Calu3 (cell line): Measurements from ENCODE around the gene SLC4A7. TPM values are rescaled to one million over a fixed set of nuclear protein-coding genes. Genes with fewer than 3 reads are reported as not detected.

Experiments used
- BruUV-seq: library from RNA; stranded (reverse); fragments of 400-500 nt; replicated peaks from 2 replicates; lab custom pipeline; 2021; lab: Mats Ljungman, UMichigan
- CTCF ChIA-PET: fragments of 300-600 bp; sonication (Branson Sonifier 250); formaldehyde crosslinking; loops from one replicate; lab custom pipeline; 2022; ENCODE audit warnings: antibody characterized with exemption; lab: Charles Lee
- DNase-seq: peaks from one replicate; pipeline ENCODE4 v3.0.0; 2022
- H3K27ac Mint-ChIP-seq: one replicate; pipeline ENCODE4 v1.8.0; 2022; ENCODE audit warnings: mixed read lengths; ENCODE audit not compliant: unreplicated experiment
- H3K27me3 Mint-ChIP-seq: one replicate; pipeline ENCODE4 v1.8.0; 2022; ENCODE audit warnings: mixed read lengths; ENCODE audit not compliant: unreplicated experiment
- H3K36me3 Mint-ChIP-seq: one replicate; pipeline ENCODE4 v1.8.0; 2022; ENCODE audit warnings: mild to moderate bottlenecking, moderate library complexity, mixed read lengths; ENCODE audit not compliant: insufficient read depth, unreplicated experiment
- H3K4me1 Mint-ChIP-seq: one replicate; pipeline ENCODE4 v1.8.0; 2022; ENCODE audit warnings: mild to moderate bottlenecking, low read depth, mixed read lengths; ENCODE audit not compliant: unreplicated experiment
- H3K4me3 Mint-ChIP-seq: one replicate; pipeline ENCODE4 v1.8.0; 2022; ENCODE audit warnings: mild to moderate bottlenecking, low read depth, moderate library complexity, mixed read lengths; ENCODE audit not compliant: unreplicated experiment
- H3K9me3 Mint-ChIP-seq: one replicate; pipeline ENCODE4 v1.8.0; 2022; ENCODE audit warnings: low read depth, mixed read lengths; ENCODE audit not compliant: unreplicated experiment
- CTCF ChIP-seq: fragments of 200-600 bp; IDR thresholded peaks from one replicate; pipeline ENCODE4 v1.8.0; 2022; ENCODE audit warnings: antibody characterized with exemption; ENCODE audit not compliant: unreplicated experiment
- intact Hi-C: fragments of 100-400 bp; cut with micrococcal nuclease; formaldehyde crosslinking; loops from one replicate; pipeline ENCODE4 v1.10.0; 2022; ENCODE audit not compliant: unreplicated experiment
- total RNA-seq: library from RNA; stranded (reverse); gene quantifications from 2 replicates; pipeline ENCODE4 v1.2.3, GENCODE V29; 2022

Gene SLC4A7
- total RNA-seq, 1 experiment from 2014 or later: 61.6 TPM

- Mint-ChIP-seq H3K27me3 (no peaks in the 10 kb centered on the region), H3K4me3 (no peak overlapping the region), H3K27ac (no peak overlapping the region), H3K36me3 (no peaks in the 10 kb centered on the region), H3K9me3 (peaks cover 6% of the 10 kb centered on the region), H3K4me1 (peaks cover 8% of the 10 kb centered on the region)
- BruUV-seq: no TSS peak
- CTCF ChIA-PET: no interaction called here
- no peak for TF ChIP-seq CTCF
- intact Hi-C loops: no loop called here
- no peak for DNase-seq
Observed at GRCh38 chr3:27326202-27326601, 158.0 kb downstream of the SLC4A7 start.

GRCh38 chr3:27325419-27325818, 158.8 kb downstream of the SLC4A7 start:
- Mint-ChIP-seq H3K36me3 (no peaks in the 10 kb centered on the region), H3K9me3 (peaks cover 6% of the 10 kb centered on the region), H3K4me3 (no peak overlapping the region), H3K27me3 (no peaks in the 10 kb centered on the region), H3K27ac (no peak overlapping the region), H3K4me1 (peaks cover 8% of the 10 kb centered on the region)
- CTCF ChIA-PET: no interaction called here
- no peak for TF ChIP-seq CTCF
- intact Hi-C loops: no loop called here
- BruUV-seq: no TSS peak
- DNase-seq: no peak

GRCh38 chr3:27324686-27325085, 159.5 kb downstream of the SLC4A7 start:
- Mint-ChIP-seq H3K27me3 (no peaks in the 10 kb centered on the region), H3K4me1 (peaks cover 8% of the 10 kb centered on the region), H3K36me3 (no peaks in the 10 kb centered on the region), H3K4me3 (no peak overlapping the region), H3K27ac (no peak overlapping the region), H3K9me3 (peaks cover 6% of the 10 kb centered on the region)
- no peak for TF ChIP-seq CTCF
- BruUV-seq: no TSS peak
- intact Hi-C loops: no loop called here
- DNase-seq: no peak
- CTCF ChIA-PET: no interaction called here

GRCh38 chr3:27323087-27323570, 161.1 kb downstream of the SLC4A7 start:
- TF ChIP-seq CTCF: no peak
- Mint-ChIP-seq H3K4me1 (peaks cover 8% of the 10 kb centered on the region), H3K9me3 (no peaks in the 10 kb centered on the region), H3K27ac (no peak overlapping the region), H3K27me3 (no peaks in the 10 kb centered on the region), H3K4me3 (no peak overlapping the region), H3K36me3 (no peaks in the 10 kb centered on the region)
- no TSS peak for BruUV-seq
- DNase-seq: no peak
- CTCF ChIA-PET: no interaction called here
- intact Hi-C loops: no loop called here

Other genes starting within 250 kb of the SLC4A7 start
- 1.7 and 2.3 TPM in 2 replicates for gene NEK10, start 115.0 kb downstream of the SLC4A7 start, total RNA-seq
- 0.61 and 0.73 TPM in 2 replicates for gene EOMES, start 237.9 kb upstream of the SLC4A7 start, total RNA-seq